K562 (cell line): ENCODE data around the gene CERS5. TPM values are rescaled to one million over a fixed set of nuclear protein-coding genes. Genes with fewer than 3 reads are reported as not detected.

Experiments used
- MTA3 ChIP-seq: fragments of 450-650 bp; formaldehyde crosslinking; IDR thresholded peaks from 2 replicates; pipeline ENCODE4 v1.6.1; 2017; ENCODE audit warnings: mild to moderate bottlenecking, borderline replicate concordance
- PCBP1 ChIP-seq: fragments of 200-400 bp; formaldehyde crosslinking; IDR thresholded peaks from 2 replicates; pipeline ENCODE4 v1.6.1; 2018; ENCODE audit warnings: mild to moderate bottlenecking, low read depth, low read length; ENCODE audit not compliant: poor library complexity, severe bottlenecking
- PHB ChIP-seq: fragments of 250-450 bp; sonication (Bioruptor Pico); IDR thresholded peaks from 2 replicates; pipeline ENCODE4 v1.5.0; 2021
- POLR3A ChIP-seq: IDR thresholded peaks from 2 replicates; pipeline ENCODE4 v1.6.1; 2011; ENCODE audit warnings: borderline replicate concordance, mild to moderate bottlenecking, moderate library complexity; ENCODE audit not compliant: insufficient read length, insufficient read depth; ENCODE audit errors: extremely low read depth
- SIX5 ChIP-seq, 2 experiments: IDR thresholded peaks; 2 replicates each; pipeline ENCODE4 v1.6.1; 2011; ENCODE audit warnings: low read length in 2 of 2, borderline replicate concordance in 1 of 2, low read depth in 1 of 2, mild to moderate bottlenecking in 1 of 2, moderate library complexity in 1 of 2; ENCODE audit not compliant: insufficient read depth in 1 of 2
- U2AF1 ChIP-seq: fragments of 200-400 bp; formaldehyde crosslinking; optimal IDR thresholded peaks from 2 replicates; pipeline ENCODE3; 2017; ENCODE audit warnings: mild to moderate bottlenecking, low read depth, low read length, moderate library complexity
- polyA plus RNA-seq, 8 experiments: library from polyadenylated mRNA; depleted of rRNA in 4 of 8; stranded (reverse) in 5 of 8; unstranded in 3 of 8; fragments of >200 nt; fragmentation: Nextera tagmentation in 2 of 8; fragmentation: Illumina TruSeq in 1 of 8; extraction: Ambion mirVana in 2 of 8; extraction: Trizol in 1 of 8; gene quantifications; 2 replicates each; pipeline versions ENCODE4 v1.2.1 to v1.2.3, GENCODE V29; 2011 to 2014; ENCODE audit warnings: inconsistent platforms in 1 of 8, missing spikeins in 1 of 8
- total RNA-seq, 7 experiments: library from RNA; depleted of rRNA in 6 of 7; stranded (reverse); fragments of >200 nt in 6 of 7; fragmentation: Illumina TruSeq in 2 of 7; extraction: Trizol in 2 of 7; gene quantifications; 2 replicates each; pipeline versions ENCODE4 v1.2.1 to v1.2.3, GENCODE V29; 2011 to 2021; ENCODE audit warnings: low replicate concordance in 1 of 7
- TF ChIP-seq, protein P1 (sequence below): fragments of 450-650 bp; IDR thresholded peaks from 2 replicates; pipeline ENCODE4 v1.6.1; 2016; ENCODE audit warnings: mild to moderate bottlenecking, moderate library complexity

CERS5 gene
- total and polyA plus RNA-seq, 9 of the 15 experiments (the other 6 are each of a cell fraction or from before 2014, with no cell fraction given): 6.1 to 47.5 (median 17.8) TPM

DNA sequence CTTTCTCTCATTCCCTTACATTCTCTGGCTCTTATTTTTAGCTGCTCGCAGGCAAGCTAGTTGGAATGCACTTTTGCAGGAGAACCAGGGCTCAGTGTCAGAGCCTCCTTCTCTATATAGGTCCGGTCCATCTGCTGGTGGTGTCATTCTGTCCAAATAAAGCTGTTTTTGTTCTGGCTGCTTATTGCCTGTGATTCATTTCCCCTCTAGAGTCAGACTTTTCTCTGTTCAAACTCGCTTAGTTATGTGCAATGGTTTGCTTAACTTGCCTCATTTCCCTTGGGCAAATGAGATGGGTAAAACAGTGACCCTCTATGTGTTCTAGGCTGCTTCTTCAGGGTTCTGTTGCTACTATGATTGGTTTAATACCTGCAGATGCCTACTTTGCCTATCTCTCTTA lies 79.2 kb downstream of the CERS5 start (continued):
- TF ChIP-seq, protein P1, sequence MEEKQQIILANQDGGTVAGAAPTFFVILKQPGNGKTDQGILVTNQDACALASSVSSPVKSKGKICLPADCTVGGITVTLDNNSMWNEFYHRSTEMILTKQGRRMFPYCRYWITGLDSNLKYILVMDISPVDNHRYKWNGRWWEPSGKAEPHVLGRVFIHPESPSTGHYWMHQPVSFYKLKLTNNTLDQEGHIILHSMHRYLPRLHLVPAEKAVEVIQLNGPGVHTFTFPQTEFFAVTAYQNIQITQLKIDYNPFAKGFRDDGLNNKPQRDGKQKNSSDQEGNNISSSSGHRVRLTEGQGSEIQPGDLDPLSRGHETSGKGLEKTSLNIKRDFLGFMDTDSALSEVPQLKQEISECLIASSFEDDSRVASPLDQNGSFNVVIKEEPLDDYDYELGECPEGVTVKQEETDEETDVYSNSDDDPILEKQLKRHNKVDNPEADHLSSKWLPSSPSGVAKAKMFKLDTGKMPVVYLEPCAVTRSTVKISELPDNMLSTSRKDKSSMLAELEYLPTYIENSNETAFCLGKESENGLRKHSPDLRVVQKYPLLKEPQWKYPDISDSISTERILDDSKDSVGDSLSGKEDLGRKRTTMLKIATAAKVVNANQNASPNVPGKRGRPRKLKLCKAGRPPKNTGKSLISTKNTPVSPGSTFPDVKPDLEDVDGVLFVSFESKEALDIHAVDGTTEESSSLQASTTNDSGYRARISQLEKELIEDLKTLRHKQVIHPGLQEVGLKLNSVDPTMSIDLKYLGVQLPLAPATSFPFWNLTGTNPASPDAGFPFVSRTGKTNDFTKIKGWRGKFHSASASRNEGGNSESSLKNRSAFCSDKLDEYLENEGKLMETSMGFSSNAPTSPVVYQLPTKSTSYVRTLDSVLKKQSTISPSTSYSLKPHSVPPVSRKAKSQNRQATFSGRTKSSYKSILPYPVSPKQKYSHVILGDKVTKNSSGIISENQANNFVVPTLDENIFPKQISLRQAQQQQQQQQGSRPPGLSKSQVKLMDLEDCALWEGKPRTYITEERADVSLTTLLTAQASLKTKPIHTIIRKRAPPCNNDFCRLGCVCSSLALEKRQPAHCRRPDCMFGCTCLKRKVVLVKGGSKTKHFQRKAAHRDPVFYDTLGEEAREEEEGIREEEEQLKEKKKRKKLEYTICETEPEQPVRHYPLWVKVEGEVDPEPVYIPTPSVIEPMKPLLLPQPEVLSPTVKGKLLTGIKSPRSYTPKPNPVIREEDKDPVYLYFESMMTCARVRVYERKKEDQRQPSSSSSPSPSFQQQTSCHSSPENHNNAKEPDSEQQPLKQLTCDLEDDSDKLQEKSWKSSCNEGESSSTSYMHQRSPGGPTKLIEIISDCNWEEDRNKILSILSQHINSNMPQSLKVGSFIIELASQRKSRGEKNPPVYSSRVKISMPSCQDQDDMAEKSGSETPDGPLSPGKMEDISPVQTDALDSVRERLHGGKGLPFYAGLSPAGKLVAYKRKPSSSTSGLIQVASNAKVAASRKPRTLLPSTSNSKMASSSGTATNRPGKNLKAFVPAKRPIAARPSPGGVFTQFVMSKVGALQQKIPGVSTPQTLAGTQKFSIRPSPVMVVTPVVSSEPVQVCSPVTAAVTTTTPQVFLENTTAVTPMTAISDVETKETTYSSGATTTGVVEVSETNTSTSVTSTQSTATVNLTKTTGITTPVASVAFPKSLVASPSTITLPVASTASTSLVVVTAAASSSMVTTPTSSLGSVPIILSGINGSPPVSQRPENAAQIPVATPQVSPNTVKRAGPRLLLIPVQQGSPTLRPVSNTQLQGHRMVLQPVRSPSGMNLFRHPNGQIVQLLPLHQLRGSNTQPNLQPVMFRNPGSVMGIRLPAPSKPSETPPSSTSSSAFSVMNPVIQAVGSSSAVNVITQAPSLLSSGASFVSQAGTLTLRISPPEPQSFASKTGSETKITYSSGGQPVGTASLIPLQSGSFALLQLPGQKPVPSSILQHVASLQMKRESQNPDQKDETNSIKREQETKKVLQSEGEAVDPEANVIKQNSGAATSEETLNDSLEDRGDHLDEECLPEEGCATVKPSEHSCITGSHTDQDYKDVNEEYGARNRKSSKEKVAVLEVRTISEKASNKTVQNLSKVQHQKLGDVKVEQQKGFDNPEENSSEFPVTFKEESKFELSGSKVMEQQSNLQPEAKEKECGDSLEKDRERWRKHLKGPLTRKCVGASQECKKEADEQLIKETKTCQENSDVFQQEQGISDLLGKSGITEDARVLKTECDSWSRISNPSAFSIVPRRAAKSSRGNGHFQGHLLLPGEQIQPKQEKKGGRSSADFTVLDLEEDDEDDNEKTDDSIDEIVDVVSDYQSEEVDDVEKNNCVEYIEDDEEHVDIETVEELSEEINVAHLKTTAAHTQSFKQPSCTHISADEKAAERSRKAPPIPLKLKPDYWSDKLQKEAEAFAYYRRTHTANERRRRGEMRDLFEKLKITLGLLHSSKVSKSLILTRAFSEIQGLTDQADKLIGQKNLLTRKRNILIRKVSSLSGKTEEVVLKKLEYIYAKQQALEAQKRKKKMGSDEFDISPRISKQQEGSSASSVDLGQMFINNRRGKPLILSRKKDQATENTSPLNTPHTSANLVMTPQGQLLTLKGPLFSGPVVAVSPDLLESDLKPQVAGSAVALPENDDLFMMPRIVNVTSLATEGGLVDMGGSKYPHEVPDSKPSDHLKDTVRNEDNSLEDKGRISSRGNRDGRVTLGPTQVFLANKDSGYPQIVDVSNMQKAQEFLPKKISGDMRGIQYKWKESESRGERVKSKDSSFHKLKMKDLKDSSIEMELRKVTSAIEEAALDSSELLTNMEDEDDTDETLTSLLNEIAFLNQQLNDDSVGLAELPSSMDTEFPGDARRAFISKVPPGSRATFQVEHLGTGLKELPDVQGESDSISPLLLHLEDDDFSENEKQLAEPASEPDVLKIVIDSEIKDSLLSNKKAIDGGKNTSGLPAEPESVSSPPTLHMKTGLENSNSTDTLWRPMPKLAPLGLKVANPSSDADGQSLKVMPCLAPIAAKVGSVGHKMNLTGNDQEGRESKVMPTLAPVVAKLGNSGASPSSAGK: no peak
- TF ChIP-seq PCBP1 (no peak), U2AF1 (no peak), PHB (CRISPR knock-in tag) (no peak), SIX5 (IDR thresholded peaks at IDR 0.05; ENCODE audit: borderline replicate concordance in 1 of 2, insufficient read depth in 1 of 2, low read depth in 1 of 2, low read length in 2 of 2) (no peak), POLR3A (no peak), MTA3 (no peak)
- TF ChIP-seq, all 486 proteins: peak for 0
